ENCODE measurements around the gene PKHD1.

PKHD1 gene

DNA sequence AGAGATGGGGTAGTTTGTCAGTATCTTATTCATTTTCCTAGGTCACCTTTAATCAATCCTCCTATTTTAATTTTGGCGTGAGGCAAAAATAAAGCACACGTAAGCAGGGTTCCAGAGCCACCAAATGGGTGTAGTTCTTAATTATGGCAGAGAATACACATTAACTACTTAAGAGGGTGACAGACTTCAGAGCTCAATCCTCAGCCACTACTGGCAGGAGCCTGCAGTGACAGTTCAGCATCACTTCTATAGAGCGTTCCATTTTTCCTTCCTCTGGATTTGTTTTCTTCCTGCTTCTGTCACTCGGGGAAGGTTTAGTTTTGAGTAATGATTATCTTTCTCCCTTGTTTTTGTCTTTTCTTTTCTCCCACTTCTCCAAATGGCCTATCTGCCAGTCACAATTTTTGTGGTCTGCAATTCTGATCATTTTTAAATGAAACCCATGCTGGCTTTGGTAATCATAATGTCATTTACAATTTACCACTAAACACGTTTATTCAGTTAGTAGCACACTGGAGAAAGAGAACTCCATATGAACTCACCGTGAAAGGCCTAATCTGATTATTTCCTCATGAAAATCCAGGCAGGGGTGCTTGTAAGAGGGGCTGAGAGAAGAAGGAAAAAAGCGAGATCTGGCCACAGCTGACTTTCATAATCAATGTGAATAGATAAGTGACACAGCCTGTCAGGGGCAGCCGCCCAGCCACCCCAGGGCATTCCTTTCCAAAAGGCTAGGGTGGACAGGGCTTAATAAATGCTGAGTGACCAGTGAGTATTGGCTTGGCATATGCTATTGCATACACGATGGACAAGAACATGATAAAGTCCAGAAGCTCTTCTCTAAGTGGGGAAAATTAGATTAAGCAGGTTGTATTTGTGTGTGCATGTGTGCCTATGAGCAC lies 412.1 kb downstream of the PKHD1 start:
- no peak for DNase-seq

DNA sequence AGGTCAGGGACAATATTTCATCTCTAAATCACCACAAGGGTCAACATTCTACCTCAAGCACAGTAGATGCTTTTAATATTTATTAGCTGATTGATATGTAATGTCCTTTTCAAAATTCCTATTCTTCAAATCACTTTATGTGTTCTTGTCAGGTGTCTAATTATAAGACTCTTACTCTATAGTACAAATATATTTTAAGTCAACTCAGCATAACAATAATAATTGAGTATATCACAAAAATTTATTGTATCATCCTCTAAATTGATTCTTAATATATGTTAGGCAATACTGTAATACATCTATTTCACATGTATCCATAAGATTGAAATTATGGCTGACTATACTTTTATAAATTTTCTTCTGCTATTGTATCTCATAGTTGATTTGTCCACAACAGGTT lies 423.9 kb downstream of the PKHD1 start:
- DNase-seq = no peak

DNA sequence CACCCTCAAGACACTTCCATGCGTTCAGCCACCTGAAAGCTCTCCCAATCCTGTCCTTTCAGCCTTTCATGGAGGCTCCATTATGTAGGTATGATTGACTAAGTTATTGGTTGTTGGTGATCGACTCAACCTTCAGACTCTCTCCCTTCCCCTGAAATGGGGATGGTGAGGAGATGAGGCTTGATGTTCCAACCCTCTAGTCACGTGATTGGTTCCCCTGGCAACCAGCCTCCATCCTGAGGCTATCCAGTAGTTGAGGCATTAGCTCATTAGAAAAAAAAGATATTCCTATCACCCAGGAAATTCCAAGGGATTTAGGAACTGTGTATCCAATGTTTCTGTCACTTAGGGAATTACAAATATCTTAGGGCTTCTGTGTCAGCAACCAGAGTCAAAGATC lies 426.6 kb downstream of the PKHD1 start:
- DNase-seq = no peak

DNA sequence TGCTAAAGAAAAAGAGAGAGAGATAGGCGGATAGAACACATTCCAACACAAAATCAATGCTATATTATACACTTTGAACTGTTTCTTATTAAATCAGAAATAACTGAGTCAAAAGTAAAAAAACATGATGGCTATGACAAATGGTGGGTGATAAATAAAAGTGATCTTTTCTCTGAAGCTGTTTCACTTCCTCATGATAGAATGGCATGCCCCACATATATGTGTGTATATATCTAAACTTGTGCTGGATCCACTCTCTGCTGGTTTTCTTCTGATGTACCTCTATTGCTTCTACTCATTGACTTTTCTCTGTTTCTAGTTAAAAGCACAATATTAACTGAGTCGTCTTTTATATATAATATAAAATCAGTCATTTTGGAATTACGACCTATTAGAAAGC lies 429.9 kb downstream of the PKHD1 start:
- DNase-seq = no peak

DNA sequence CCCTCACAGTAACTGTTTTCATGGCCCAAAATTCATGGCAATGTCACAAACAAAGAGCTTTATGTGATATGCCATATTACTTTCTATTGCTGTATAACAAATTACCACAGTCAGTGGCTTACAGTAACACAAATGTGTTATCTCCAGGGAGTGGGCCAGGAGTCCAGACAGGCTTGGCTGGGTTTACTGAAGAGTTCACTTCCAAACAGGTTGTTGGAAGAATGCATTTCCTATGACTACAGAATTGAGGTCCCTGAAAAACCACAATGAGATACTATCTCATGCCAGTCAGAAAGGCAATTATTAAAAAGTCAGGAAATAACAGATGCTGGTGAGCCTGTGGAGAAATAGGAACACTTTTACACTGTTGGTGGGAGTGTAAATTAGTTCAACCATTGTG lies 431.9 kb downstream of the PKHD1 start:
- no peak for DNase-seq

DNA sequence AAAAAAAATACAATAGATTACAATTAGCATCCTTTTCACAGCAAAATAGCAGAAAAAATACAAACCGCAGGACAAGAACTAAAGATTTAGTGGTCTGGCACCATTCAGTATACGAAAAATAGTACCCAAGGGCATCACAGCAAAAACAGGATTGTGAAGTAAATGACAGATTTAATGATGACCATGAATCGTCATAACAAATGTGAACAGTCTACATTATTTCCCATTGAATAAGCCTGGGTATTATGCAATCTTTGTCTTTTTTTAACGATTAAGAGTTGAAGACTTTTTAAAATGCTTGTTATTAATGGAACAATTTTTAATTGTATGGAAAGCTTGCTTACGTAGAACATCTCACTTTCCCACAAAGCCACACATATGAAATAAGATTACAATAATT lies 432.8 kb downstream of the PKHD1 start:
- no peak for DNase-seq

DNA sequence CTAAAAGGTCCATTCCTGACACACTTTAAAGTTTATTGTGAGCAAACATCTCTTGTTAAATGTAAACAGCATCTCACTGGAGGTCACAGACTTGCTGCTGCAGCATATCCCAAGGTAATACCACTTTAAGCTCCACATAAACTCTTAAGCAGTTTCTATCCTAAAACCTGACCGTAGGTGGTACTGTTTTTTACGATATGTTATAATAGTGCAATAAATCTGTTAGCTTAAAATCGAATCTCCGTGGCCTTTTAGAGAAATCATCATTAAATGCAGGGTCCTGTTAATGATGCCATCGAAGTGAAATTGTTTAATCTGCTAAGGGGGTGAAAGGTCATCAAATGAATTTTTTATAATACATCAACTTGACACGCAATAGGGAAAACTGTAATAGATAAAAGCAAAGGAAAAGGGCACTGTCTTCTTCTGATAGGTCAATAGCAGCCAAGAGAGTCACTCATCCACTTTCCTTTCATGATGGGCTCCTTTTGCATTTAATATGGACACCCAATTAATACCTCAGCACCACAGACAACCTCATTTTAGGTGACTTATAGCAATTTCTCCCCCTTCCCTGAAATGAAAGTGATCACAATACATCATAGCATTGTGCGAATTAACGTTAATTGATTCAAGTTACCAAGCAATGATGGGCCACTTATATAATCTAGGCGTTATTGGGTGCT lies 436.1 kb downstream of the PKHD1 start:
- DNase-seq = no peak

DNA sequence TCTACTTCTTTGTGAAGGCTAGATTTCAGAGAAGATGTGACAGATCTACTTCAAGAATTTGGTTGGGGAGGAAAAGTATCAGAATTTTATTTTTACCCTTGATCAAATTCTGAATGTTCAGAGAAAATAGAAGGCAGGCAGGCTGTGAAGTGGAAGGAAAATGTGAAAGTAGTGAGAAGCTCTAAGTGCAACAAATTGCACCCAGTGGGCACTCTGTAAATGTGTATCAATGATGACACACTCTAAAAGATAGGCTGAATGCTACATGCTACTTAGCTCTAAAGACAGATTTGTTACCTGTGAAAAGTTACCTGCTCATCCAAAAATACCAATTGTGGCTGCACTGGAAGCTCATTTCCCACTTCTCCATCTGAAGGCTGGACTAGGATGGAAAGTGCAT lies 438.6 kb downstream of the PKHD1 start:
- DNase-seq = no peak

DNA sequence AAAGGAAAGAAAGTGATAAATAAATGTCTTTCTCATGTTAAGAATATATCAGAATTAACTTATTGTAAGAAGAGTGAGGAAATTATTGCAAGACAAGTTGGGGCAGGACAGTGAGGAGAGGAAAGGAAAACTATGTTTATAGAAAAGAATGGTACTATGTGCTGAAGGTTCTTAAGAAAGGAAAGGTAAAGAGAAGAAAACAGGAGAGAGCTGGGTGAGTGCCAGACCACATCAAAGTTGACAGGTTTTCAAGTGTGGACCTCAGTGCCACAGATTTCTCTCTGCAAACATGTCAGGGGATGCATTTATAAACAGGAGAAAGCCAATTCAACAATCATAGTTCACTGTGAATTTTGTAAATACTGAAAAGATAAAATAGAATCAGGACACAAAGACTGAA lies 439.2 kb downstream of the PKHD1 start:
- no peak for DNase-seq

DNA sequence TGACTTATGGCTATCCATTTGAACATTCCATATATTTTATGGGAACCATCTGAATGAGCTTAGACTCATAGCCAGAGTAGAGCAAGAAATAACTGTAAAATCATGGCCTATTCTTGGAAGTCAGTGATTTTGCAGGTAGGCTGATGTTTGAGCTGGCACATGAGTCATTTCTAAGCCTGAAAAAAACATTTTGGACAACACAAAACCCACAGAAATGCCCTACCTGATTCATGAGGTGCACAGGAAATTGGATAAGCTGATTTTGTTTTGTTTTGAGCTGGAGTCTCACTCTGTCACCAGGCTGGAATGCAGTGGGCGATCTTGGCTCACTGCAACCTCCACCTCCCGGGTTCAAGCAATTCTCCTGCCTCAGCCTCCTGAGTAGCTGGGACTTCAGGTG lies 443.0 kb downstream of the PKHD1 start:
- no peak for DNase-seq

DNA sequence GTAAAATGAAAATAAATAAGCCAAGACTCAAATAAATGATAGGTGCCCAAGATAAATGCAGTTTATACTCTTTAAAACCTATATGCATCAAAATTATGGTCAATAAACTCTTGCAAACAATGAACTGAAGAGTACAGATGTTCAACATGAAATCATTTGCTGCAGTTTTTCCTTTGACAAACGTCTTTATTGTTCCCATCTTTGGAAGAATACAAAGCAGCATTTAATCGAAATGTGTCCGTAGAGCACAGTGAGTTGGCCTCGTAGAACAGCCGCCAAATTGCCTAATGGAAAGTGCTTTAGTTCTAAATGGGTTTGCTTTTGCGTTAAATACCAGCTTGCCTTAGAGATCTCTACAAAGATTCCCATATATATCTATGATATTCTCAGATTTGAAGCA lies 447.4 kb downstream of the PKHD1 start:
- DNase-seq = no peak

DNA sequence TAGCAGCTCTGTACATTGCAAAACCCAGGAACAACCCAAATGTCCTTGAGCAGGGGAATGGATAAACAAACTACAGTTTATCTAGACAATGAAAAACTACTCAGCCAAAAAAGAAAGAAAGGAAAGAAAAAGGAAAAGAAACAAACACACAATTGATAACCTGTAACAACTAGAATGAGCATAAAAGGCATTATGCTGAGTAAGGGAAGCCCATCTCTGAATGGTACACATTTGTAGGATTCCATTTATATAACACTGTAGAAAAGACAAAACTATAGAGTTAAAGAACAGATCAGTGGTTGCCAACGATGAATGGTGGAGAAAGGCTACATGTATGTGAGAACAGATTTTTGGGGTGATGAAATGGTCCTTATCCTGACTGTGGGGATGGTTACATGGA lies 454.0 kb downstream of the PKHD1 start:
- DNase-seq = no peak

DNA sequence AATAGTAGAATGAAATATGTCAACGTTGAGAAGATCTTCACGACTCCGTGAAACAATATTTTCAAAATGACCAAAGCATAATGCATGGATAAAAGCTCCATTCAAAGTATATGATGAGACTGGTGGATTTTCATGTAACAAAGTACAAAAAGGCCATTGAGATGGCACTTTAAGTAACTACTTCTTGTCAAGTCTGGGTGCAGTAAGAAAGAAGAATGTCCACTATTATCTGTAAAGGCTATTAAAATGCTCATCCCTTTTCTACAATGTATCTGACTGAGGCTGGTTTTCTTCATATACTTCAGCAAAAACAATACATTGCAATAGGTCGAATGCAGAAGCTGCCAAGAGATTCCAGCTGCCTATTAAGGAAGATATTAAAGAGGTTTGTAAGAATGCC lies 457.4 kb downstream of the PKHD1 start:
- no peak for DNase-seq

DNA sequence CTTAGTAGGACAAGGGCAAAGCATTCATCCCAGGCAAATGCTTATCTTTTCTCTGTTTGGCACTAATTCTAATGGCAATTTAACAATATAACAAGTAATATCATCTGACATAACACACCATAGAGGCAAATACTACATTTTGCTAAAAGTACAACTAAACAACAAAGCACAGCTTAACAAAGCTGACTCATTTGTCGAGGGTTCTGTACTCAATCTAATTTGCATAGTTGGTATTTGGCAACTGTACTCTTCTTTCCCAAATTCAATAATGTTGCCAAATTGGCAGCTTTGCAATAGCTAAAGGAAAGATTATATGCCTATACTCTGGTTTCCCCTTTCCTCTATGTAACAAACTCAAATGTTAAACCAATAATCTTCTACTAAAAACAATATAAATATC lies 461.0 kb downstream of the PKHD1 start:
- no peak for DNase-seq

DNA sequence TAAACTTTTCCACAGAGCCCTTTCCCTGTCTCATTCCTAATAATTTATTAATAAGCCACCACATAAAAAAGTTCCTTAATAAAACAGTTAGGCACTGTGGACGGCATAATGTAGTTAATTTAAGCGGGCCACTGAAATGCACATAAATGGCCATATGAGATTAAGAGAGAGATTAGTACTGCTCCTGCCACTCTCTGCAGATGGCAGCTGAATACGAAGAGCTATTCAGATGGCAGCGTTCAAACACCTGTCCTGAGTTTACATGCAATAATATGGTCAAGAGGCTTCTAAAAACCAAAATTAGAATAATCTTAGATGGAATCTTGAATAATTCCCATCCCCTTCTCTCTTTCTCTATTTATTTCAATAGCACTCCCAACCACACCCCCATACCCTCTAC lies 461.8 kb downstream of the PKHD1 start:
- no peak for DNase-seq

DNA sequence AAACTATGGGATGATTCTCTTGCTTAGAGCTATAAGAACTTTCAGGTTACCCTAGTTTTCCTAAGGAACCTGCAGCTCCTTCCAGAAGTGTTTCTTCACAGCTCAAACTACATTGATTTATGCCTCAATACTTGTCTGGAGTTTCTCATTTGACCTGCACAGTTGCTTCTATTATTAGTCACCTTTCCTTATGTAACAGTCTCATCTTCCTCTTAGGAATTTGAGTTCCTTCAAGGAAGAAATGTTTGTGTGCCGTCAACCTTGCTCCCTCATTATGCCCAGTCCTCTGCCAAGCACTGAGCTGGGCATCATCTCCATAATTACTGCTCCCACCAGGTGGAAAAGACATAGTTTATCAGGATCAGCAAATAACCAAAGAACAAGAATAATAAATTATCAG lies 466.4 kb downstream of the PKHD1 start:
- no peak for DNase-seq

DNA sequence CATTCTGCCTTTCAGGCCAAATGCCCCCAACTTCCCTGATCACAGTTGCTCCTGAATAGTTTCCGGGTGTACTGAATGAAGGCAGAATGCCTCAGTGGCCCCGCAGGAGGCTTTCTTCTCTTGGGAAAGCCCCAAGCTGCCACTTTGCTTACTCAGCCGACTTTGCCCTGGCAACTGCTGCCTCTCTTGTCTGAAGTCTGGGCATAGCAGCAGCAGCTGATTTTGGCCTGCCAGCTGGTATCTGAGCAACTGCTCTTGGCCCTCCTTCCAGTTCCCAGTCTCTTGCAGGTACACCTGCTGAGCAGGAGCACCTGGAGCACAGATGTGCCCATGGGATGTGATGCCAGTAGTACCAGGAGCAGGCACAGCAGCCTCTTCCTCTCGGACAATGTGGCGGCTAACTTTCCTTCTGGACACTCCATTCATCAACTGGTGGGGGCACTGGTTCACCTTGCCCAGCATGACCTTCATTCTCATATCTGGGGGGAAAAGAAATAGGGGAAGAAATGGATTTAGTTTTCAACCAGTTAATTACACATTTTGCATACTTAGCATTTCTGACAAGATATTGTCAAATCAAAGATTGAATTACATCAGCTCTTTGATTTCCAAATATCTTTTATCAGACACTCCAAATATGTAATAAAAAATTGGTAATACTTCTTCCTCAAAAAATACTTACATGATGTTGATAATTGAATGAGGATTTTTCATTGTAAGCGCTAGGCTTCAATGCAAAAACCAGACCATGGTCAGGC lies 468.2 kb downstream of the PKHD1 start:
- no peak for DNase-seq

DNA sequence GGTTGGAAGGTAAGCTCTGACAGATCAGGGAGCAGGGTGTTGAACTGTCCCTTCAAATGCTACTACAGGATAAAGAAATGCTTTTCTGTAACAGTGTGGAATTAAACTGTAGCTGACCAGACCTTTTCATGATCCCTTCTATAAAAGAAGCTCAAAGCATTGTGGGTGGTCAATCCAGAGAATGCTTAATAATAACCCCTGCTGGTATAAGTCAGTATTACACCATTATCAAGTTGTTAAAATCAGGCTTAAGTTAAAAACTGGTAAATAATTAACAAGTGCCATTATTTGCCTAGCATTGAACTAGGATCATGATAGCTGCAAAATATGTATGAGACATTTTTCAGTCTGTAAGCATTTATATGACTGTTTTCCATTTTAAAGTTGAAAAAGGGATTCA lies 468.9 kb downstream of the PKHD1 start:
- no peak for DNase-seq

DNA sequence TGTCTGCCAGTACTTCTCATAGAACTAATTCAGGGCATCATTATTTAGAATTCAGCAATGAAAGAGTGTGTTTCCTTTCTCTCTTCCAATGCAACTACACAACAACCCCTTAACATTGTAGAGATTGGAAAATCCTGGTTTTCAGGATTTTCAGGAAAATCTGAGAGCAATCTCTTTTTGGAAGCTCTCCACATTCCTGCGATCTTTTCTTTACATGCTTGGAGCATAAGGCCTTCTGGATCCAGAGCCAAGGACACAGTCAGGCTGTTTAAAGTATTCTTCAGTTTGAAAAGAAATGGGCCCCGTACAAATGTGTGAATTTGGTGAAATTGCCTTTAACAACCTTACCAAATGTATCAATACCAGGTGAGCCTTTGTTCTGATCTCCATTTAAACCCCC lies 469.7 kb downstream of the PKHD1 start:
- no peak for DNase-seq

DNA sequence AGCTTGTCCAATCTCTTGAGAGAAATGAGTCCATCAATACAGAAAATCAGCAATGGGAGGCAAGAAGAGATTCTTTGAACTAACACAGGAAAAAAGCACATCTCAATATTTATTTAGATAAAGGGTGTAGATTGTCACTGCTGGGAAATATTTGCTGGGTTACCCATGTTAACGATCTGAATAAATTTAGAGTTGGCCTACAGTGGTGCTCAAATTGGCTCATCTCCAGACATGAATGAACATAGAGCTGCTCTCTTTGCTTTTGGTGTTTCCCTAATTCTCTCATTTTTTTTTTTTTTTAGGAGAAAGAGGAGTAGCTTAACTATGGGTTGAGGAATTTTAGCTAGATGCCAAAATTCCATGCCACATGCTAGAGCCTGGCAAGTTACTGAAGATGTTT lies 471.2 kb downstream of the PKHD1 start:
- DNase-seq = no peak

DNA sequence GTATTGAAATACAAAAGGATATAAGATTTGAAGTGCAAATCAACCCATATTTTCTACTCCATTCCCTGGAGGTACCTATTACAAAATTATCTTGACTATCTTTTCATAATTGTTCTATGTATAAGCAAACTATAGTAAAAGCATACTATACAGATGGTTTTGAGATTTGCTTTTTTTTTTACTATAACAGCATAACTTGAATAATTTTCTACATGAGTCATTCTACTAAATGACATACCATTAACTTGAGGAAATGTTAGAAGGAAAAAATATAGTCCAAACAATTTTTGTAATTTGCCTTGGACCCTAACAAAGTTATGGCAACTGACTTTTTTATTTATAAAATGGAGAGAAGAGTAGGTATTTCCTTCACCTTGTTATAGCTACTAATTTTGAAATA lies 472.7 kb downstream of the PKHD1 start:
- no peak for DNase-seq

DNA sequence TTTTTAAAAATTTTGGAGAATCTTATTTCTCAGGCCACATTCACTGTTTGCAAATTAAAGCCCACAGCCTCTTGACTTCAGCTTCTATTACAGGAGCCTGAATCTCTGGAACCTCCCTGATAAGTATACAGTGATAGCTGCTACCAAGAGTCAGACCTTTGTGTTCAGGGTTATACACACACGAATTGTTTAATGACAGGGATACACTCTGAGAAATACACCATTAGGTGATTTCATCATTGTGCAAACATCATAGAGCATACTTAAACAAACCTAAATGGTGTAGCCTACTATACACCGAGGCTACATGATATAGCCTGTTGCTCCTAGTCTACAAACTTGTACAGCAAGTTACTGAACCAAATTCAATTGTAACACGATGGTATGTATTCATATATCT lies 473.9 kb downstream of the PKHD1 start:
- no peak for DNase-seq

DNA sequence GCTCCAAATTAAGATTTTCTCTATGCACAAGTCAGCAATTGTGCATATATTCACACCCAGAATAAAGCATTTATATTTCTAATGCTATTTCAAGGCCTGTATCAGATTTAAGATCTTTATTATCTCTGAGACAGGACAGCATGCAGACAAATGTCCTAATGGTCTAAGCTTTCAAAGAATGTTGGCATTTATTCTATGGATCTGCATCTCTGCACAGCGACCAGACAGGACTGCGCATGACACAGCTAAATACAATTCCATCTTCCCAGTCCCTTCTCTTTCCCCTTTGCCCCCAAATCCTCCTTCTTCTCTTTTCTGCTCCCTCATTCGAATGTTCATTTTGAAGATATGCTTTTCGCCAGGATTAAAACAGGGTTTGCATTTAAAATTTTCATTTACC lies 478.5 kb downstream of the PKHD1 start:
- DNase-seq = no peak

DNA sequence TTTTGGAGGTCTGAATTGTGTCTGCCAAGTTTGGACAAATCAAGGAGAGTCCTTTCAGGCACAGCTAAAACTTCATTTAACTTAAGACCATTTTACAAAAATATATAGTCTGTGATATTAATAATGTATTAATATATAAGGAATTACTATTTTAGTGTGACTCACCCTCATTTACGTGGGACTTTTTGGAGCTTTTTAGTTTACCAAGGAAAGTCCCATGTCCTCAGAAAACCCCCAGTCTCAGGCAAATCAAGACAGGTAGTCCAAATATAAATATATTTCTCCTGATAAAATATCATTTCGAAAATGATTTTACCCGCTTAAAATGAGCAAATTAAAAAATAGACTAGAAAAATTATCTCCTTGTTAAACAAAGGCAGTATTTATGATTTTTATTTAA lies 479.0 kb downstream of the PKHD1 start:
- no peak for DNase-seq
